ENCODE results near the gene RNF44.

RNF44 gene

GRCh38 chr5:176550275-176550831 lies 13.2 kb upstream of the RNF44 start:
- peak; percentile 10 for DNase-seq

DNA sequence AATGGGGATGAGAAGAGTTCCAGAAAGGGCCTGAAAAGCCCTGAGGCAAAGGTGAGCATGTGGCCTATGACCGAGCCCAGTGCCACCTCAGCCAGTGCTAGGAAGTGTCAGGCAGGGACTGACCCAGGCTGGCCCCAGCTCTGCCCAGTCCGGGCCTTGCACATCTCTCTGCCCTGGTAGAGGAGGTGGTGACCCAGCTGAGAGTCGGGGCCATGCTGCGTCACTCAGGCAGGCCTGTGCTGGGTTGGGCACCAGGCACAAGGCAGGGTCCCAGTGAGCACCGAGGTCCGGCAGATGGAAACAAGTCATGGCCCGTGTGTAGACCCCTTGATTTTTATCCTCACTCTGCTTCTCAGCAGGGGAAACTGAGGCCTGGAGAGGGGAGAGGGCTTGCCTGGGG lies 12.7 kb upstream of the RNF44 start:
- no peak for DNase-seq

GRCh38 chr5:176548967-176549444 lies 11.8 kb upstream of the RNF44 start, which contains the start of gene CDHR2:
Gene CDHR2, plus strand, starts transcription at chr5:176549342. Its CDS starts 16,011 bp downstream, at chr5:176565353.
- no peak for DNase-seq

- DNase-seq, result no peak
These were observed 10.6 kb upstream of the RNF44 start for GRCh38 chr5:176547802-176548201.

- no peak for DNase-seq
These were observed 8.7 kb upstream of the RNF44 start for GRCh38 chr5:176545737-176546509.

GRCh38 chr5:176545388-176545736 lies 8.2 kb upstream of the RNF44 start:
- no peak for DNase-seq

DNA sequence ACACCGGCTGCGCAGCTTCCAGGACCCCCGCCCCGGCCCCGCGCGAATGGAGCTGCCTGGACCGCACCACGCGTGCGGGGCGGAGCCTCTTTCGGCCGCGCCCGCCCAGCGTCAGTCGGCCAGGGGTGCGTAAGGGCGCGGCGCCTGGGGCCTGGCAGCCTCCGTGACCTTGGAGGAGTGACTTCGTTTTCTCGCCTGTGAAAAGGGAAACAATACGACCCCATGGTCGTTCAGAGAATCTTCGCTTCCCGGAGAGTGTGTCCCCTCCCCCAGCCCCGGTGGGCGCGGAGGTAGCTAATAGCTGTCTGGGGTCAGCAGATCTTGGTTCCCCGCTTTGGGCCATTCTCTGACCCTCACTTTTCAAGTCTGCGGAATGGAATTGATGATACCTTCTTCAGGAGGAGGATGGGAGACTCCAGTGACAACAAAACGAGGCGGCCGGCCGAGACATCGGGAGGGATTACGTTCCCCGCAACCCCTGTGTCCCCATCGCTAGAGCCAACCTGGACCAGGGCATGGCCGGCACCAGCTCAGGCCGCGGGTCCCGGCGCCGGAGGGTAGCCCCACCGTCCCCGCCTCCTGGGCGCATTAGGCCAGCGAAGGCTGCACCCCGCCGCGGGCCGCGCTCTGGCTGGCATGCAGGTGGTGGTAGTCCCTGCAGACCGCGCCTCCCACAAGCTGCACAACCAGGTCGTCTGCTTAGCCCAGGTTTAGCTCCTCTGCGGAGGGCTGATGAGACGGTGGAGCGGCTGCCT lies 6.4 kb upstream of the RNF44 start:
- no peak for DNase-seq

GRCh38 chr5:176542596-176543427 lies 5.6 kb upstream of the RNF44 start:
- no peak for DNase-seq

DNA sequence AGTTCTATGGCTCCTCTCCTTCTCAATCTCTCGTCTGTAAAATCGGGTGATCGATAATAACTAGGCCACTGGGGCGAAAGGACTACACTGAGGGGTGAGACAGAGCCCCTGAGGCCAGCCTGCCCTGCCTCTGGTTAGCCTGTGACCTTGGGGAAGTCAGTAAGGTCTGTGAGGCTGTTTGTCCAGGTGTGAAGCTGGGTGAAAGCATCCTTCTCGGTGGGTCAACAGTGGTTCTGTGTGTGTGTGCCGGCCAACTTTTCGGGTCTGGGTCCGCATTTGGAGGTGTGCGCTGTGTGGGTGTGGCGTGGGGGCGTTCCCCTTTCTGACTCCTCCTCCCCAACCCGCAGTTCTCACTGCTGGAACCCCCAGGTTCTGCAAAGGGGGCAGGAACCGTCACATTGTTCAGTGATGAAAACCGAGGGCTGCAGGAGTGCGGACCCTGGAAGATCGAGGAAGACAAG lies 5.0 kb upstream of the RNF44 start:
- no peak for DNase-seq

GRCh38 chr5:176541338-176542134 lies 4.3 kb upstream of the RNF44 start:
- peak; percentile 17 for DNase-seq

GRCh38 chr5:176540956-176541337 lies 3.7 kb upstream of the RNF44 start:
- no peak for DNase-seq

GRCh38 chr5:176540476-176540899 lies 3.3 kb upstream of the RNF44 start:
- no peak for DNase-seq

- DNase-seq, result no peak
These were observed 1.8 kb upstream of the RNF44 start for GRCh38 chr5:176538989-176539384.

- no peak for DNase-seq
These were observed 1.2 kb upstream of the RNF44 start for GRCh38 chr5:176538230-176538988.

- peak; percentile 98 for DNase-seq
These were observed 490 bp upstream of the RNF44 start for GRCh38 chr5:176537554-176538229.

GRCh38 chr5:176536132-176536901 lies 885 bp downstream of the RNF44 start:
- DNase-seq, result peak; percentile 20

DNA sequence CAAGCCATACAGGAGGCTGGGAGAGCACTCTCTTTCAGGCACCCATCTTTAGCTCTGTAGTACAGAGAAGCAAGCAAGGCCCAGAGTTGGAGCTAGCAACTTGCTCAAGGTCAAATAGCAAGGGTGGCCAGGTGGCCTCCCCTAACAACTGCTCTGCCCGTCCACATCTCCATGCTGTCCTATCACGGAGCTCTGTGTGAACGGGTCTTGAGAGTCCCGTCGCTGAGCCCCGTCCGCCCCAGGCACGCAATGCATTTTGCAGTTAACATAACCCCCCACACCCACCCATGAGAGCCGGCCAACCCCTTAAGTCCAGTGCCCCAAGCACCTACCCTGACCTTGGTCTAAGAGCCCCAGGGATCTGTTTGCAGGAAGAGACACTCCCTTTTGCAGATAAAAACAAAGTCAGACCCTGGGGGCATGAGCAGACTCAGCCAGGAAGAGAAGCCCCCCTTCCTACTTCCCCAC lies 1.5 kb downstream of the RNF44 start:
- no peak for DNase-seq

DNA sequence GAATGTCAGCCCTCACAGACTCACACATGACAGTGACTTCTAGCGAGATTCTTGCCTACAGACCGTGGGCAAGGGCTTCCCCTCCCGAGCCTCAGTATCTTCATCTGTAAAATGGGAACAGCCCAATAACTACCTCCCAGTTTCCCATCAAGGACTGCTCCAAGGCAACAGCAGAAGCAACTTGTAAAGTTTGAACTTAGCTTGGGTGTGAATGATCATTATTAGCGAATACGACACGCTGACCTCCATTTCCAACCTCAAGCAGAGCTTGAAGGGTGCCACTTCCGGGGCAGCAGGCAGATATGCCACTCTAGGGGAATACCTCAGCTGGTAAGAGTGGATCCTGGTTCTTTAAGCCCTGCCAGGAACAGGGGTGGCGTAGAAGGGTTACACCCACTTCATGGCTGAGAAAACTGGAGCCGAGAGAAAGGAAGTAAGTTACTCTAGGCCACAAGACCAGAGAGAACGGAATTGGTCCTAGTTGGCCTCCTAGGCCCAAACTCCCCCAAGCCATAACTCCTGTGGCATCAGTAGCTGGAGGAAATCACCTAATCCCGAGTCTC lies 2.0 kb downstream of the RNF44 start:
- DNase-seq, result peak; percentile 43

DNA sequence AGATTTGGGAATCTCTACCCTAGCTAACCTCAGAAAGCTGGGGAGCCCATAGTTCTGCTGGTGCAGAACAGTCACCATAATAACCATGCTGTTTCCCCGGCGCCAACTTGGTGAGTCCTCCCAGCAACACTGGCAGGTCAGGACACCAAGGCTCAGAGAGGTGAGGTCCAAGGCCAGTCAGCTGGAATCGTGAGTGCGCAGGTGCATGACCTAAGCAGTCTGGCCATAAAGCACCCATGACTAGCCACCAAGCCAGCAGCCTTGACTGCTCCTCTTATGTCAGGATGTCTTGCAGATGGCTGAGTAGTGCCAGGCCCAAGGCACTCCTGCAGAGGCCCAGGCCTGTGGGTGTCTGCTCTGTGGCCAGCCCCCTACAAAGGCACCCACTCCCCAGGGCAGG lies 2.6 kb downstream of the RNF44 start:
- DNase-seq, result no peak

All from SIG-M5 (cell line).